ENCODE measurements around the gene AUH.

- TF ChIP-seq POLR2A (IDR thresholded peaks at IDR 0.05; ENCODE audit: low read length) = no peak
- no peak for TF ChIP-seq GATA1 (IDR thresholded peaks at IDR 0.05; ENCODE audit: low read depth, low read length)
Measured at GRCh38 chr9:91255327-91255726, 106.4 kb downstream of the AUH start.
